H1 (cell line): ENCODE measurements around the gene TTPAL. TPM values are rescaled to one million over a fixed set of nuclear protein-coding genes. Genes with fewer than 3 reads are reported as not detected.
"Not testable (repeated sequence)": the region's sequence is repeated elsewhere in the genome, so short reads cannot be mapped to it uniquely, and the experiment has no call there.

Experiments used
- CTCF ChIA-PET: fragments of 300-600 bp; sonication (Branson Sonifier 250); formaldehyde crosslinking; loops from one replicate; lab custom pipeline; 2021; ENCODE audit not compliant: partially characterized antibody; lab: Charles Lee
- POLR2A ChIA-PET: fragments of 300-600 bp; sonication (Branson Sonifier 250); formaldehyde crosslinking; loops from one replicate; lab custom pipeline; 2021; ENCODE audit warnings: inconsistent platforms; ENCODE audit not compliant: partially characterized antibody; lab: Charles Lee
- DNase-seq, 2 experiments: peaks; one replicate each; pipeline versions ENCODE4 v3.0.0 to v3.0.0-alpha.2; 2010 to 2022; ENCODE audit warnings: low spot score in 2 of 2, low read depth in 1 of 2, mixed read lengths in 1 of 2
- FAIRE-seq: peaks from 2 replicates; lab custom pipeline; 2011; peaks lifted over from hg19 to GRCh38; lab: Jason Lieb, UNC
- H2AFZ ChIP-seq: 2 replicates; pipeline ENCODE4 v1.8.1; 2012; ENCODE audit warnings: low read length, inconsistent platforms
- H2AK5ac ChIP-seq: 2 replicates; pipeline ENCODE4 v1.6.1; 2013; ENCODE audit warnings: low read depth, low read length
- H2BK120ac ChIP-seq: replicated peaks from 2 replicates; pipeline ENCODE3; 2013; ENCODE audit warnings: low read depth, low read length, inconsistent platforms
- H2BK12ac ChIP-seq: 2 replicates; pipeline ENCODE4 v1.6.1; 2013; ENCODE audit warnings: low read depth, low read length
- H2BK15ac ChIP-seq: 2 replicates; pipeline ENCODE4 v1.6.1; 2013; ENCODE audit warnings: low read length
- H2BK20ac ChIP-seq: 2 replicates; pipeline ENCODE4 v1.6.1; 2013; ENCODE audit warnings: low read length
- H2BK5ac ChIP-seq: 2 replicates; pipeline ENCODE4 v1.6.1; 2013; ENCODE audit warnings: low read depth, low read length
- H3K14ac ChIP-seq: 2 replicates; pipeline ENCODE4 v1.6.1; 2013; ENCODE audit warnings: inconsistent platforms; ENCODE audit not compliant: insufficient read length
- H3K18ac ChIP-seq: 2 replicates; pipeline ENCODE4 v1.6.1; 2013; ENCODE audit warnings: low read length; ENCODE audit errors: extremely low read depth
- H3K23ac ChIP-seq: 2 replicates; pipeline ENCODE4 v1.6.1; 2013; ENCODE audit warnings: inconsistent platforms; ENCODE audit not compliant: insufficient read length
- H3K23me2 ChIP-seq: 2 replicates; pipeline ENCODE4 v1.6.1; 2013; ENCODE audit warnings: low read depth, low read length
- H3K27ac ChIP-seq: 2 replicates; pipeline ENCODE4 v1.6.1; 2011; ENCODE audit warnings: low read depth, low read length, inconsistent platforms
- H3K27me3 ChIP-seq, 4 experiments: replicated peaks in 1 of 4; 1 replicate in 1 of 4; 2 replicates in 3 of 4; pipeline versions ENCODE4 v1.6.1 to v1.8.1; 2011 to 2013; ENCODE audit warnings: low read length in 3 of 4, mild to moderate bottlenecking in 3 of 4, inconsistent platforms in 2 of 4, mixed read lengths in 2 of 4, moderate library complexity in 1 of 4; ENCODE audit not compliant: control insufficient read depth in 3 of 4, insufficient read depth in 3 of 4; ENCODE audit errors: extremely low read depth in 1 of 4
- H3K36me3 ChIP-seq, 4 experiments: 2 replicates each; pipeline versions ENCODE4 v1.6.1 to v1.8.1; 2011 to 2013; ENCODE audit warnings: mild to moderate bottlenecking in 4 of 4, low read length in 3 of 4, moderate library complexity in 2 of 4, control low read depth in 1 of 4, inconsistent platforms in 1 of 4; ENCODE audit not compliant: insufficient read depth in 4 of 4, control insufficient read depth in 2 of 4
- H3K4ac ChIP-seq: replicated peaks from 2 replicates; pipeline ENCODE3; 2013; ENCODE audit warnings: low read length, low read depth, mixed read lengths, inconsistent platforms; ENCODE audit not compliant: insufficient read length
- H3K4me1 ChIP-seq, 4 experiments: replicated peaks in 1 of 4; 1 replicate in 1 of 4; 2 replicates in 3 of 4; pipeline versions ENCODE4 v1.6.1 to v1.8.1; 2011 to 2013; ENCODE audit warnings: low read length in 3 of 4, inconsistent platforms in 2 of 4, mixed read lengths in 1 of 4; ENCODE audit not compliant: insufficient read depth in 4 of 4, control insufficient read depth in 3 of 4
- H3K4me2 ChIP-seq, 2 experiments: 2 replicates each; pipeline versions ENCODE4 v1.6.1 to v1.8.1; 2011 to 2013; ENCODE audit warnings: low read depth in 2 of 2, low read length in 2 of 2, control low read depth in 1 of 2, inconsistent platforms in 1 of 2, mild to moderate bottlenecking in 1 of 2; ENCODE audit not compliant: insufficient read depth in 1 of 2
- H3K4me3 ChIP-seq, 4 experiments: fragments of 200-600, 300-600 bp in 1 of 4; sonication (generic), shearing (Covaris generic), sonication (Bioruptor Twin) in 1 of 4; 2 replicates each; pipeline versions ENCODE4 v1.5.1 to v1.8.1; 2011 to 2016; ENCODE audit warnings: low read length in 4 of 4, low read depth in 3 of 4, control low read depth in 2 of 4, inconsistent platforms in 2 of 4, mild to moderate bottlenecking in 2 of 4, mixed read lengths in 1 of 4, moderate library complexity in 1 of 4; ENCODE audit not compliant: insufficient read depth in 2 of 4; ENCODE audit errors: extremely low read depth in 1 of 4
- H3K56ac ChIP-seq: replicated peaks from 2 replicates; pipeline ENCODE3; 2013; ENCODE audit warnings: low read depth, mild to moderate bottlenecking, mixed read lengths, low read length, inconsistent platforms; ENCODE audit not compliant: insufficient read length
- H3K79me1 ChIP-seq: 2 replicates; pipeline ENCODE4 v1.6.1; 2013; ENCODE audit warnings: low read depth, low read length, control low read depth
- H3K79me2 ChIP-seq, 2 experiments: 2 replicates each; pipeline versions ENCODE4 v1.6.1 to v1.8.1; 2012 to 2013; ENCODE audit warnings: low read length in 2 of 2, mild to moderate bottlenecking in 2 of 2, inconsistent platforms in 1 of 2; ENCODE audit not compliant: insufficient read depth in 2 of 2, control insufficient read depth in 1 of 2
- H3K9ac ChIP-seq, 4 experiments: replicated peaks in 1 of 4; 1 replicate in 1 of 4; 2 replicates in 3 of 4; pipeline versions ENCODE4 v1.6.1 to v1.8.1; 2011 to 2013; ENCODE audit warnings: low read depth in 3 of 4, low read length in 3 of 4, control low read depth in 2 of 4, mild to moderate bottlenecking in 2 of 4, moderate library complexity in 2 of 4, inconsistent platforms in 1 of 4; ENCODE audit errors: extremely low read depth in 1 of 4
- H3K9me3 ChIP-seq, 2 experiments: 2 replicates each; pipeline versions ENCODE4 v1.6.1 to v1.8.1; 2012 to 2013; ENCODE audit warnings: mild to moderate bottlenecking in 2 of 2, moderate library complexity in 2 of 2, control low read depth in 1 of 2, inconsistent platforms in 1 of 2, low read depth in 1 of 2, low read length in 1 of 2, mixed read lengths in 1 of 2; ENCODE audit not compliant: insufficient read depth in 2 of 2
- H4K20me1 ChIP-seq, 2 experiments: replicated peaks in 1 of 2; 2 replicates each; pipeline versions ENCODE3 to v1.8.1; 2011 to 2013; ENCODE audit warnings: inconsistent platforms in 2 of 2, low read length in 2 of 2, mild to moderate bottlenecking in 1 of 2; ENCODE audit not compliant: insufficient read depth in 2 of 2, control insufficient read depth in 1 of 2
- H4K5ac ChIP-seq: 2 replicates; pipeline ENCODE4 v1.6.1; 2013; ENCODE audit warnings: low read length, low read depth, mixed read lengths, inconsistent platforms; ENCODE audit not compliant: insufficient read length
- H4K8ac ChIP-seq: 2 replicates; pipeline ENCODE4 v1.8.0; 2013; ENCODE audit warnings: mild to moderate bottlenecking, moderate library complexity, low read length, inconsistent platforms; ENCODE audit not compliant: insufficient read depth; ENCODE audit errors: extremely low read depth
- H4K91ac ChIP-seq: replicated peaks from 2 replicates; pipeline ENCODE3; 2013; ENCODE audit warnings: low read length, mixed read lengths, inconsistent platforms; ENCODE audit not compliant: insufficient read length
- WGBS, 2 experiments: shearing (Covaris generic) in 1 of 2; methylation state at CpG; one replicate each; pipeline versions ENCODE4 v1.1.6 to v1.1.7; 2013 to 2015; ENCODE audit warnings: low lambda C conversion rate in 2 of 2, mixed read lengths in 2 of 2, inconsistent platforms in 1 of 2, low coverage in 1 of 2, missing lambda C conversion rate in 1 of 2; ENCODE audit not compliant: insufficient replicate concordance in 2 of 2, insufficient coverage in 1 of 2, insufficient read length in 1 of 2; ENCODE audit errors: extremely low coverage in 1 of 2, missing lambda C conversion rate in 1 of 2; 5-methylcytosine and 5-hydroxymethylcytosine counted together
- polyA plus RNA-seq, 7 experiments: library from polyadenylated mRNA; depleted of rRNA in 3 of 7; stranded (reverse) in 5 of 7; unstranded in 2 of 7; fragments of >200 nt in 5 of 7; fragments of 200-250 nt in 2 of 7; gene quantifications; 1 replicate in 5 of 7; 2 replicates in 1 of 7; 4 replicates in 1 of 7; pipeline versions ENCODE4 v1.2.1 to v1.2.3, GENCODE V29; 2011 to 2013; ENCODE audit warnings: missing spikeins in 2 of 7, mixed read lengths in 2 of 7
- total RNA-seq: library from RNA; stranded (reverse); fragmentation: NEBNext Ultra II Directional; extraction: Animal tissue kit (Norgen Biotek cat#: 25700); gene quantifications from 2 replicates; pipeline ENCODE4 v1.2.1, GENCODE V29; 2021

Gene TTPAL
- total and polyA plus RNA-seq, 2 of the 8 experiments (the other 6 are each of a cell fraction or from before 2014, with no cell fraction given), result 2.8 to 14.0 TPM

DNA sequence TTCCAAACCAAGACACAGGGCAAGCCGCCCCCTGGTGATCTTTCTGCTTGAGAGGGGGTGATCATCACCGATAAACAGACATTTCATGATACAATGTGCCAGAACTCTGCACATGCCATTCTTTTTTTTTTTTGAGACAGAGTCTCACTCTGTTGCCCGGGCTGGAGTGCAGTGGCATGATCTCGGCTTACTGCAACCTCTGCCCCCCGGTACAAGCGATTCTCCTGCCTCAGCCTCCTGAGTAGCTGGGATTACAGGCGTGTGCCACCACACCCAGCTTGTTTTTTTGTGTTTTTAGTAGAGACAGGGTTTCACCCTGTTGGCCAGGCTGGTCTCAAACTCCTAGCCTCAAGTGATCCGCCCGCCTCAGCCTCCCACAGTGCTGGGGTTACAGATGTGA is 3.4 kb upstream of the TTPAL start:
- H2BK20ac ChIP-seq, H3K79me1 ChIP-seq, H3K36me3 ChIP-seq, H4K8ac ChIP-seq, H3K14ac ChIP-seq, H3K23me2 ChIP-seq, FAIRE-seq, H3K23ac ChIP-seq, H4K5ac ChIP-seq, H2BK15ac ChIP-seq, POLR2A ChIA-PET, H4K91ac ChIP-seq, DNase-seq, H2AK5ac ChIP-seq, H3K9me3 ChIP-seq, H3K4me2 ChIP-seq, H3K27ac ChIP-seq, H3K56ac ChIP-seq, H3K27me3 ChIP-seq, H3K4me3 ChIP-seq, H3K4ac ChIP-seq, H4K20me1 ChIP-seq, H2BK5ac ChIP-seq, H2BK120ac ChIP-seq, H3K18ac ChIP-seq, H2AFZ ChIP-seq, H2BK12ac ChIP-seq, H3K9ac ChIP-seq: not testable (repeated sequence)
- CTCF ChIA-PET, result interaction anchor here (1.0 to 3.7 kb wide), 10 partner anchors 13 to 255 kb away, joined by 3 to 26 read pairs (median 13); no protein-coding TSS in a partner anchor
- H3K4me1 ChIP-seq, result peaks cover 2 to 11% (median 3%) of the 10 kb centered on the region in 4 experiments; a peak in 5 of 7 replicates
- peaks cover 0 to 12% of the 10 kb centered on the region in 2 experiments; a peak in 2 of 4 replicates for H3K79me2 ChIP-seq
- WGBS, 2 experiments, result 77% methylated on average over 8 of the region's 9 CpGs; no CpG with 5 or more reads in 1 of the 2 experiments
